ENCODE measurements around the gene NELL1.

GRCh38 chr11:21040630-21041029 lies 371.2 kb downstream of the NELL1 start:
- no peak for TF ChIP-seq CTCF (conservative IDR thresholded peaks at IDR 0.05 in 1 of 2, IDR thresholded peaks at IDR 0.05 in 1 of 2; ENCODE audit: low read depth in 1 of 2, low read length in 2 of 2)
- TF ChIP-seq EZH2 (IDR thresholded peaks at IDR 0.05; ENCODE audit: low read length, missing control alignments) = no peak
